Measurements from ENCODE around the gene CCR9. TPM values are rescaled to one million over a fixed set of nuclear protein-coding genes. Genes with fewer than 3 reads are reported as not detected.

Gene CCR9
- total RNA-seq, 1 experiment from 2014 or later = not detected

GRCh38 chr3:45948881-45949280 lies 62.5 kb downstream of the CCR9 start:
- POLR2A ChIA-PET = no interaction called here

GRCh38 chr3:45949432-45949831 lies 63.1 kb downstream of the CCR9 start:
- no peaks in the 10 kb centered on the region for H3K9me3 ChIP-seq (ENCODE audit: control insufficient read depth in 1 of 2, insufficient read depth in 1 of 2, low read depth in 1 of 2, low read length in 2 of 2)
- H3K79me2 ChIP-seq (ENCODE audit: insufficient read depth, low read length) = no peaks in the 10 kb centered on the region
- CTCF ChIA-PET = no interaction called here
- H3K27ac ChIP-seq (ENCODE audit: low read depth, low read length) = no peak overlapping the region
- no peaks in the 10 kb centered on the region for H3K4me1 ChIP-seq (ENCODE audit: control insufficient read depth in 1 of 2, insufficient read depth in 2 of 2, low read length in 2 of 2)
- POLR2A ChIA-PET = no interaction called here
- H3K4me3 ChIP-seq (replicated peaks in 1 of 2; ENCODE audit: low read depth in 1 of 2, low read length in 2 of 2) = no peak overlapping the region
- intact Hi-C loops (cut with micrococcal nuclease) = no loop called here
- H3K36me3 ChIP-seq (ENCODE audit: control insufficient read depth in 1 of 2, insufficient read depth in 2 of 2, low read length in 2 of 2) = peaks cover 13 to 31% of the 10 kb centered on the region in 2 experiments
- H4K20me1 ChIP-seq (ENCODE audit: insufficient read depth) = no peaks in the 10 kb centered on the region
- no peak for ATAC-seq
- no peak overlapping the region for H3K9ac ChIP-seq (ENCODE audit: low read length)
- no peaks in the 10 kb centered on the region for H3K27me3 ChIP-seq (ENCODE audit: insufficient read depth, low read length)
- BruUV-seq (replicated peaks) = no TSS peak
- no peak for TF ChIP-seq CEBPB (IDR thresholded peaks at IDR 0.05; ENCODE audit: low read depth)
- TF ChIP-seq EZH2phosphoT487 (IDR thresholded peaks at IDR 0.05; ENCODE audit: borderline replicate concordance) = no peak
- TF ChIP-seq YY1 (IDR thresholded peaks at IDR 0.05; ENCODE audit: extremely low read depth, insufficient replicate concordance, low read depth, low read length) = no peak
- TF ChIP-seq, protein P1, sequence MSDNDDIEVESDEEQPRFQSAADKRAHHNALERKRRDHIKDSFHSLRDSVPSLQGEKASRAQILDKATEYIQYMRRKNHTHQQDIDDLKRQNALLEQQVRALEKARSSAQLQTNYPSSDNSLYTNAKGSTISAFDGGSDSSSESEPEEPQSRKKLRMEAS (IDR thresholded peaks at IDR 0.05) = no peak
- no peak for TF ChIP-seq ZNF274 (IDR thresholded peaks at IDR 0.05; ENCODE audit: low read depth, low read length)
- TF ChIP-seq POLR2AphosphoS5 (IDR thresholded peaks at IDR 0.05; ENCODE audit: low read depth, low read length) = no peak
- TF ChIP-seq ZFX (IDR thresholded peaks at IDR 0.05) = no peak
- no peak for TF ChIP-seq EGR1 (IDR thresholded peaks at IDR 0.05; ENCODE audit: low read depth)
- TF ChIP-seq, protein P2, sequence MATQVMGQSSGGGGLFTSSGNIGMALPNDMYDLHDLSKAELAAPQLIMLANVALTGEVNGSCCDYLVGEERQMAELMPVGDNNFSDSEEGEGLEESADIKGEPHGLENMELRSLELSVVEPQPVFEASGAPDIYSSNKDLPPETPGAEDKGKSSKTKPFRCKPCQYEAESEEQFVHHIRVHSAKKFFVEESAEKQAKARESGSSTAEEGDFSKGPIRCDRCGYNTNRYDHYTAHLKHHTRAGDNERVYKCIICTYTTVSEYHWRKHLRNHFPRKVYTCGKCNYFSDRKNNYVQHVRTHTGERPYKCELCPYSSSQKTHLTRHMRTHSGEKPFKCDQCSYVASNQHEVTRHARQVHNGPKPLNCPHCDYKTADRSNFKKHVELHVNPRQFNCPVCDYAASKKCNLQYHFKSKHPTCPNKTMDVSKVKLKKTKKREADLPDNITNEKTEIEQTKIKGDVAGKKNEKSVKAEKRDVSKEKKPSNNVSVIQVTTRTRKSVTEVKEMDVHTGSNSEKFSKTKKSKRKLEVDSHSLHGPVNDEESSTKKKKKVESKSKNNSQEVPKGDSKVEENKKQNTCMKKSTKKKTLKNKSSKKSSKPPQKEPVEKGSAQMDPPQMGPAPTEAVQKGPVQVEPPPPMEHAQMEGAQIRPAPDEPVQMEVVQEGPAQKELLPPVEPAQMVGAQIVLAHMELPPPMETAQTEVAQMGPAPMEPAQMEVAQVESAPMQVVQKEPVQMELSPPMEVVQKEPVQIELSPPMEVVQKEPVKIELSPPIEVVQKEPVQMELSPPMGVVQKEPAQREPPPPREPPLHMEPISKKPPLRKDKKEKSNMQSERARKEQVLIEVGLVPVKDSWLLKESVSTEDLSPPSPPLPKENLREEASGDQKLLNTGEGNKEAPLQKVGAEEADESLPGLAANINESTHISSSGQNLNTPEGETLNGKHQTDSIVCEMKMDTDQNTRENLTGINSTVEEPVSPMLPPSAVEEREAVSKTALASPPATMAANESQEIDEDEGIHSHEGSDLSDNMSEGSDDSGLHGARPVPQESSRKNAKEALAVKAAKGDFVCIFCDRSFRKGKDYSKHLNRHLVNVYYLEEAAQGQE (IDR thresholded peaks at IDR 0.05; ENCODE audit: low read depth) = no peak
- no peak for TF ChIP-seq ATF3 (IDR thresholded peaks at IDR 0.05)
- TF ChIP-seq, protein P3, sequence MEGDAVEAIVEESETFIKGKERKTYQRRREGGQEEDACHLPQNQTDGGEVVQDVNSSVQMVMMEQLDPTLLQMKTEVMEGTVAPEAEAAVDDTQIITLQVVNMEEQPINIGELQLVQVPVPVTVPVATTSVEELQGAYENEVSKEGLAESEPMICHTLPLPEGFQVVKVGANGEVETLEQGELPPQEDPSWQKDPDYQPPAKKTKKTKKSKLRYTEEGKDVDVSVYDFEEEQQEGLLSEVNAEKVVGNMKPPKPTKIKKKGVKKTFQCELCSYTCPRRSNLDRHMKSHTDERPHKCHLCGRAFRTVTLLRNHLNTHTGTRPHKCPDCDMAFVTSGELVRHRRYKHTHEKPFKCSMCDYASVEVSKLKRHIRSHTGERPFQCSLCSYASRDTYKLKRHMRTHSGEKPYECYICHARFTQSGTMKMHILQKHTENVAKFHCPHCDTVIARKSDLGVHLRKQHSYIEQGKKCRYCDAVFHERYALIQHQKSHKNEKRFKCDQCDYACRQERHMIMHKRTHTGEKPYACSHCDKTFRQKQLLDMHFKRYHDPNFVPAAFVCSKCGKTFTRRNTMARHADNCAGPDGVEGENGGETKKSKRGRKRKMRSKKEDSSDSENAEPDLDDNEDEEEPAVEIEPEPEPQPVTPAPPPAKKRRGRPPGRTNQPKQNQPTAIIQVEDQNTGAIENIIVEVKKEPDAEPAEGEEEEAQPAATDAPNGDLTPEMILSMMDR (IDR thresholded peaks at IDR 0.05 in 2 of 3, conservative IDR thresholded peaks at IDR 0.05 in 1 of 3; ENCODE audit: borderline replicate concordance in 1 of 3, insufficient read depth in 1 of 3, low read depth in 2 of 3, low read length in 2 of 3) = no peak
- no peak overlapping the region for H2AFZ ChIP-seq (ENCODE audit: low read depth, low read length, poor library complexity, severe bottlenecking)
- DNase-seq (ENCODE audit: low read depth, low spot score) = no peak
- RAD21 ChIA-PET (ENCODE audit: low non-redundant PET in 1 of 2, low total read pairs in 2 of 2, uncharacterized antibody in 2 of 2, unreplicated experiment in 2 of 2) = no interaction called here
- H3K4me2 ChIP-seq (ENCODE audit: low read length) = no peak overlapping the region
- H3K9me2 ChIP-seq (ENCODE audit: insufficient read depth) = no peaks in the 10 kb centered on the region

More at GRCh38 chr3:45948881-45949280, 62.5 kb downstream of the CCR9 start:
- Histone ChIP-seq H3K36me3 (ENCODE audit: control insufficient read depth in 1 of 2, insufficient read depth in 2 of 2, low read length in 2 of 2) (peaks cover 13 to 30% of the 10 kb centered on the region in 2 experiments), H3K4me1 (ENCODE audit: control insufficient read depth in 1 of 2, insufficient read depth in 2 of 2, low read length in 2 of 2) (no peaks in the 10 kb centered on the region), H2AFZ (ENCODE audit: low read depth, low read length, poor library complexity, severe bottlenecking) (no peak overlapping the region), H3K9ac (ENCODE audit: low read length) (no peak overlapping the region), H3K9me3 (ENCODE audit: control insufficient read depth in 1 of 2, insufficient read depth in 1 of 2, low read depth in 1 of 2, low read length in 2 of 2) (no peaks in the 10 kb centered on the region), H3K9me2 (ENCODE audit: insufficient read depth) (no peaks in the 10 kb centered on the region), H3K79me2 (ENCODE audit: insufficient read depth, low read length) (no peaks in the 10 kb centered on the region), H3K4me3 (replicated peaks in 1 of 2; ENCODE audit: low read depth in 1 of 2, low read length in 2 of 2) (no peak overlapping the region), H3K4me2 (ENCODE audit: low read length) (no peak overlapping the region), H3K27ac (ENCODE audit: low read depth, low read length) (no peak overlapping the region), H4K20me1 (ENCODE audit: insufficient read depth) (no peaks in the 10 kb centered on the region), H3K27me3 (ENCODE audit: insufficient read depth, low read length) (no peaks in the 10 kb centered on the region)
- no peak for ATAC-seq
- TF ChIP-seq SP1 (IDR thresholded peaks at IDR 0.05; ENCODE audit: low read depth) = no peak
- no peak for TF ChIP-seq EZH2phosphoT487 (IDR thresholded peaks at IDR 0.05; ENCODE audit: borderline replicate concordance)
- no peak for TF ChIP-seq ATF3 (IDR thresholded peaks at IDR 0.05)
- intact Hi-C loops (cut with micrococcal nuclease) = no loop called here
- no peak for DNase-seq (ENCODE audit: low read depth, low spot score)
- no TSS peak for BruUV-seq (replicated peaks)
- RAD21 ChIA-PET (ENCODE audit: low non-redundant PET in 1 of 2, low total read pairs in 2 of 2, uncharacterized antibody in 2 of 2, unreplicated experiment in 2 of 2) = no interaction called here
- CTCF ChIA-PET = no interaction called here

All from HCT116 (cell line).